Peyer's patch (tissue), 4 donors: ENCODE data around the gene OR5A1. TPM values are rescaled to one million over a fixed set of nuclear protein-coding genes. Genes with fewer than 3 reads are reported as not detected.

Experiments used
- DNase-seq, 3 donors: peaks; one replicate each; pipeline ENCODE4 v3.0.0-alpha.2; 2017 to 2019
- H3K27ac ChIP-seq, 4 donors: fragments of 200-600 bp; sonication (generic); one replicate each; pipeline ENCODE4 v1.5.1; 2016 to 2019
- H3K27me3 ChIP-seq, 2 donors: fragments of 200-600 bp; sonication (generic); one replicate each; pipeline ENCODE4 v1.5.1; 2019
- H3K36me3 ChIP-seq, 3 donors: fragments of 200-600 bp; sonication (generic); one replicate each; pipeline ENCODE4 v1.5.1; 2016 to 2019
- H3K4me1 ChIP-seq, 4 donors: fragments of 200-600 bp; sonication (generic); one replicate each; pipeline ENCODE4 v1.5.1; 2016 to 2019
- H3K4me3 ChIP-seq, 4 donors: fragments of 200-600 bp; sonication (generic); 1 replicate in 3 of 4; 2 replicates in 1 of 4; pipeline ENCODE4 v1.5.1; 2016 to 2019; ENCODE audit warnings: mild to moderate bottlenecking in 1 of 4
- H3K9me3 ChIP-seq, 4 donors: fragments of 200-600 bp; sonication (generic); one replicate each; pipeline ENCODE4 v1.5.1; 2016 to 2019; ENCODE audit warnings: mild to moderate bottlenecking in 1 of 4
- CTCF ChIP-seq, 6 experiments: fragments of 450-650 bp in 4 of 6; fragments of 200-600 bp in 2 of 6; sonication (generic) in 1 of 6; IDR thresholded peaks; one replicate each; pipeline ENCODE4 v1.5.1; 2017 to 2019; ENCODE audit warnings: antibody characterized with exemption in 6 of 6, mild to moderate bottlenecking in 3 of 6, moderate library complexity in 1 of 6
- POLR2A ChIP-seq, 2 donors: fragments of 450-650 bp; IDR thresholded peaks; one replicate each; pipeline ENCODE4 v1.5.1; 2017; ENCODE audit warnings: antibody characterized with exemption in 2 of 2, mild to moderate bottlenecking in 2 of 2, moderate library complexity in 2 of 2
- total RNA-seq, 4 donors: library from RNA; depleted of rRNA; stranded (reverse); fragments of >200 nt; gene quantifications; one replicate each; pipeline ENCODE4 v1.1.0, GENCODE V29; 2016

The OR5A1 gene
- total RNA-seq, 4 donors from 2014 or later: not detected

- no peak overlapping the region for H3K27ac ChIP-seq
- no peaks in the 10 kb centered on the region for H3K9me3 ChIP-seq
- H3K4me3 ChIP-seq: no peak overlapping the region
- no peaks in the 10 kb centered on the region for H3K36me3 ChIP-seq
- H3K4me1 ChIP-seq: no peaks in the 10 kb centered on the region
- no peak for DNase-seq
- no peaks in the 10 kb centered on the region for H3K27me3 ChIP-seq
- TF ChIP-seq POLR2A (IDR thresholded peaks at IDR 0.05): no peak
- TF ChIP-seq CTCF (IDR thresholded peaks at IDR 0.05): no peak
These were observed 22.6 kb upstream of the OR5A1 start for GRCh38 chr11:59413646-59414045.

GRCh38 chr11:59415111-59415510, 21.2 kb upstream of the OR5A1 start:
- DNase-seq: no peak
- no peaks in the 10 kb centered on the region for H3K9me3 ChIP-seq
- no peak overlapping the region for H3K4me3 ChIP-seq
- H3K27me3 ChIP-seq: no peaks in the 10 kb centered on the region
- no peak for TF ChIP-seq CTCF (IDR thresholded peaks at IDR 0.05)
- no peak for TF ChIP-seq POLR2A (IDR thresholded peaks at IDR 0.05)
- no peaks in the 10 kb centered on the region for H3K4me1 ChIP-seq
- H3K27ac ChIP-seq: no peak overlapping the region
- H3K36me3 ChIP-seq: no peaks in the 10 kb centered on the region

GRCh38 chr11:59416613-59417012, 19.7 kb upstream of the OR5A1 start:
- H3K27me3 ChIP-seq: no peaks in the 10 kb centered on the region
- H3K4me3 ChIP-seq: no peak overlapping the region
- TF ChIP-seq CTCF (IDR thresholded peaks at IDR 0.05): no peak
- no peak for TF ChIP-seq POLR2A (IDR thresholded peaks at IDR 0.05)
- no peaks in the 10 kb centered on the region for H3K9me3 ChIP-seq
- H3K27ac ChIP-seq: no peak overlapping the region
- no peaks in the 10 kb centered on the region for H3K36me3 ChIP-seq
- no peaks in the 10 kb centered on the region for H3K4me1 ChIP-seq
- DNase-seq: no peak

- H3K4me3 ChIP-seq: no peak overlapping the region
- H3K27ac ChIP-seq: no peak overlapping the region
- no peaks in the 10 kb centered on the region for H3K27me3 ChIP-seq
- peak in 1 of 3 donors; percentile 42 for DNase-seq
- no peaks in the 10 kb centered on the region for H3K9me3 ChIP-seq
- no peak for TF ChIP-seq POLR2A (IDR thresholded peaks at IDR 0.05)
- no peak for TF ChIP-seq CTCF (IDR thresholded peaks at IDR 0.05)
- H3K36me3 ChIP-seq: no peaks in the 10 kb centered on the region
- no peaks in the 10 kb centered on the region for H3K4me1 ChIP-seq
These were observed 19.2 kb upstream of the OR5A1 start for GRCh38 chr11:59417023-59417422.

- TF ChIP-seq CTCF (IDR thresholded peaks at IDR 0.05): no peak
- TF ChIP-seq POLR2A (IDR thresholded peaks at IDR 0.05): no peak
- DNase-seq: no peak
- no peaks in the 10 kb centered on the region for H3K36me3 ChIP-seq
These were observed 18.1 kb upstream of the OR5A1 start for GRCh38 chr11:59418156-59418555.

GRCh38 chr11:59423835-59424234, 12.4 kb upstream of the OR5A1 start:
- H3K27me3 ChIP-seq: no peaks in the 10 kb centered on the region
- no peaks in the 10 kb centered on the region for H3K4me1 ChIP-seq
- no peak for DNase-seq
- no peak overlapping the region for H3K27ac ChIP-seq
- no peaks in the 10 kb centered on the region for H3K36me3 ChIP-seq
- TF ChIP-seq CTCF (IDR thresholded peaks at IDR 0.05) (no peak), POLR2A (IDR thresholded peaks at IDR 0.05) (no peak)
- no peaks in the 10 kb centered on the region for H3K9me3 ChIP-seq
- H3K4me3 ChIP-seq: no peak overlapping the region

More at GRCh38 chr11:59418156-59418555, 18.1 kb upstream of the OR5A1 start:
- no peaks in the 10 kb centered on the region for H3K9me3 ChIP-seq
- no peak overlapping the region for H3K4me3 ChIP-seq
- H3K4me1 ChIP-seq: no peaks in the 10 kb centered on the region
- no peak overlapping the region for H3K27ac ChIP-seq
- H3K27me3 ChIP-seq: no peaks in the 10 kb centered on the region
